CD4-positive, alpha-beta T cell treated with Interleukin-2 at 100 ng/mL for 4 hours (primary cell): ENCODE data around the gene ZNF512B.

ENCODE experiments used
- DNase-seq: peaks from one replicate; pipeline ENCODE4 v3.0.0-alpha.2; 2020; ENCODE audit warnings: low spot score

Gene ZNF512B

DNA sequence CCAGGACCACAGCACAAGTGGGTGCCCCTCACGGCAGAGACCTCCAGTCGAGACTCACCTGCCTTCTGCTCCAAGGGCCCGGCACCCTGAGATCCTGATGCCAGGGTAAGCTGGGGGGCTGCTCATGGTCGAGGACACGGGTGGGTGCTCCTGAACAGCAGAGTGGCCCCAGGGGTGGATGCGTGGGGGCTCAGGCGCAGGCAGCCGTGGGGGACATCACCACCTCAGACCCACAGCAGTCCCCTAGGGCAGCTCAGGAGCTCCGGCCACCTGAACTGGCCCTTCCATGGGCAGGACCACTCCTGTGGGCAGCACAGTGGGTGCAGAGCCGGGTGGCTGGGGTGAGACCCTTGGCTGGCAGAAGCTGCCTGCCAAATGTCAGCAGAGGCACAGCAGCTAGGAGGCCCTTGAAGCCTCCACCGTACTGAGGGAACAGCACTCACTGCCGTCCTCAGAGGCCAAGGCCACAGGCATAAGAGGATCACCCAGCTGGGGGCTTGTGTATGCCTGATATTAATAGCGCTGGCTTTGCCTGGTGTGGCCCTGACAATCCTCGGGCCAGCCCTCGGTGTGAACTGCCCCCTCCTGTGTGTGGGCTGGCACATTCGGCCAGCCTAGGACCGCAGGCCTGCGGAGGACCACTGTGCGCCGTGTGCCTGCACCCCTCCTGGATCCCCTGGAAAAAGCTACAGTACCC lies 18.9 kb downstream of the ZNF512B start:
- no peak for DNase-seq

DNA sequence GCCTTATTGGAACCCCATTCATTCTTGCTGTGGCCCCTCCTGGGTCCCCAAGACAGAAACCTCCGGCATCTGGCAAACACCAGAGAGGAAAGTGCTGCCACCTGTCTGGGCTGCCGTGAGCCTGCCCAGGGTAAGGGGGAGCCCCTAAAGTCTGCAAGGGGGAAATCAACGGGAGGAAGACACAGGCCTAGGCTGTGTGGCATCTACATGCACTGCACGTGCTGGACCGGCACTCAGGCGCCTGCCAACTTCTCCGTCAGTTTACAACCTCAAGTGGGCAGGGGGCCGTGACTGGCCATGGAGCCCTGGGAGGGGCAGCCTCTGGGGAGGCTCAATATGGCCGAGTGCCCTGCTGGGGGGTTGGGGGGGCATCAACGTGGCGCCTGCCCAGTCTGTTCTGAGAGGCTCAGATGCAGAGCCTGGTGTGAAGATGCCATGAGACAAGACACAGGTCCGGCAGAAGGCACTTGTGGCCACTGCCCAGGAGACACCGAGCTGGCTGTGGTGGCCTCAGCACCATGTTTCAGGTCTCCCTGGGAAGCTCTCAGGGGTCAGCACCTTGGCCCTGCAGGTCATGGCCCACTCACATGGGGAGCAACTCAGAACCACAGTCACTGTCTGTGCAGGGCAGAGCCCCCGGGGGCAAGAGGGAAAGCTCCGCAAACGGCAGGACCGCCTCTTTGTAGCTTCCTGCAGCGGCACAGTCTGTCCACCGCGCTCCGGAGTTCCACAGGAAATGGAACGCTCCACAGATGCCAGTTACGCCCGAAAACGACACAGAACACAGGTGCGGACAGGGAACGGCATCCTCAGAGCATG lies 21.9 kb downstream of the ZNF512B start:
- DNase-seq, result peak; percentile 22

DNA sequence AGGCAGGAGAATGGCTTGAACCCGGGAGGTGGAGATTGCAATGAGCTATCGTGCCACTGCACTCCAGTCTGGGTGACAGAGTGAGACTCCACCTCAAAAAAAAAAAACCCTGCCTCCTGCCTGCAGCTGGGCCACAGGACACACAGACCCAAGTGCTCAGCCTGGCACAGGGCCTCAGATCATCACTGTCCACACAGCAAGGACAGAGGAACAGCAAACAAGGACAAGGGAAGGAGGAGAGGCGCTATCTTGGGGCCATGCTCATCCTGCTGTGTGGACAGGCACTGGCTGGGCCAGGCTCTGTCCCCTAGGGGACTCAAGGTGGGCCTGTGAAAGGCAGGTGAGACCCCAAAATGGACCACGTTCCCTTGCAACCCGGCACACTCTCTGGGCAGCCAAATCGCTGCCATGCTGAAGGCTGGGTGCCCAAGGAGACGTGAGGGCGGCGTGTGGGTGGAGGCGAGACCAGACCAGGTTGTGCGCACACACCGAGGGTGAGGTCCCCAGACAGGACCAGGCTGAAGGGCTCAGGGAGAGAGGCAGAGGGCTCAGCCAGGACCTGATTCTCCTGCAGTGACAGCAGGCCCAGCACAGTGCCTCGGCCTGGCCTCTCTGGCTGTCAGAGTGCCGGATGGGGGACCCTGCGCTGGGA lies 22.6 kb downstream of the ZNF512B start:
- DNase-seq, result no peak

DNA sequence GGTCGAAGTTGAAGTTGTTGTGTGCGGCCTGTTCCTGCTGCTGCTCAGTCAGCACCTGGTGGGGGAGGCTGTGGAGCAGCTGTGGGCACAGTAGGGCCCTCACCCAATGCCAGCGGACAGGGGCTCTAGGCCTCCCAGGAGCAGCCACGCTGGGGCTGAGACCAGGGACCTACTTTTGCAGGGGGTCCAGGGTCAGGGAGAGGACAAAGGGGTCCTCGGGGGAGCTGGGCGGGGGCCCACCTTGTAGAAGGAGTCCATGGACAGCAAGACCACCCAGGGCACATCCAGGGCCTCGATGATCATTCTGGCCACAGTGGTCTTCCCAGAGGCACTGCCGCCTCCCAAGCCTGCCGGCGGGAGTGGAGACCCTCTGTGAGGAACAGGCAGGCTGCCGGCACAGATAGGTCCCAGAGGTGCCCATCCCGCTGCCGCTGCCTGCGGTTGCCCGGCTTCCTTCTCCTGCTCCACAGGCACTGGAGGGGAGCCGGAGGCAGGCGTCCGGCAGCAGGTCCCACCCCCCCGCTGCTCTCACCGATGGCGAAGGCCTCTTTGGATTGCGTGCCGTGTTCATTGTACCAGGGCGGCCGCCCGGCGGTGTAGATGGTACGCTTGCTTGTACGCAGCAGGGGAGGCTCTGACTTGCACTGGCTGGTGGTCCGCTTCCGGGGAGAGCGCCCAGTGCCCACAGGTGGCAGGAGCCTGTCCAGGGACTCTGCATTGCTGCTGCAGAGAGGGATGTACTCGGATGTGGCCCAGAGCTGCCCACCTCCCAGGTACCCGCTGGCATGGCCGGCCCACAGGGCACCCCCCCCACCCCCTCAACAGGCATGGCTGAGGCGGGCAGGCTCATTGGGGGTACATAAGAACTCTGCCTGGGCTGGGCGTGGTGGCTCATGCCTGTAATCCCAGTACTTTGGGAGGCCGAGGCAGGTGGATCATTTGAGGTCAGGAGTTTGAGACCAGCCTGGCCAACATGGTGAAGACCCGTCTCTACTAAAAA lies 23.5 kb downstream of the ZNF512B start:
- no peak for DNase-seq

DNA sequence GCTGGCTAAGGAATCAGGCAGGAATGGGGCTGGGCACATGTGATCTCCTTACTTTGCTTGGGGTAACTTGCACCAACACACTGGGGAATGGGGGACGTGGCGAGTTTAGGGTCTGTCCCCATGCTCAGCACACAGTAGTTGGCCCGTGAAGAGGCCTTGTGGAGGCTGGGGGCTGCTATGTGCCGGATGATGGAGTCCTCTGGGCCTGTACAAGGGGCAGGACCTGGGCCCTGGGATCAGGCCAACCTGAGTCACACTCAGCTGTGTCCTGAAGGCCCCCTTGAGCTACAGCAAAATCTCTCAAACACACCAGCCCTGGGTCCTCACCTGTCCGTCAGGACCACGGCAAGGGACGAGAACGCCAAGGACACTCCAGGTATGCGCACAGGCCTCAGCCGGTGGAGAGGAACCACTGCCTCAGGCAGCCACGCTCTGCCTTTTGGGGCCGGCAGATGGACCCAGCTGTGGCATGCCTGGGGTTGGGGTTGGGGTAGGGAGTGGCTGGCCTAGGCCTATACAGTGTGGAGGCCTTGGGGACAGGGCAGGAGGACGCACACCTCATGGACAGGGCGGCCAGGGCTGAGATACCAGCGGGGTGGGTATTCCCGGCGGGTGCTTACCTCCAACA lies 24.6 kb downstream of the ZNF512B start:
- DNase-seq, result no peak

DNA sequence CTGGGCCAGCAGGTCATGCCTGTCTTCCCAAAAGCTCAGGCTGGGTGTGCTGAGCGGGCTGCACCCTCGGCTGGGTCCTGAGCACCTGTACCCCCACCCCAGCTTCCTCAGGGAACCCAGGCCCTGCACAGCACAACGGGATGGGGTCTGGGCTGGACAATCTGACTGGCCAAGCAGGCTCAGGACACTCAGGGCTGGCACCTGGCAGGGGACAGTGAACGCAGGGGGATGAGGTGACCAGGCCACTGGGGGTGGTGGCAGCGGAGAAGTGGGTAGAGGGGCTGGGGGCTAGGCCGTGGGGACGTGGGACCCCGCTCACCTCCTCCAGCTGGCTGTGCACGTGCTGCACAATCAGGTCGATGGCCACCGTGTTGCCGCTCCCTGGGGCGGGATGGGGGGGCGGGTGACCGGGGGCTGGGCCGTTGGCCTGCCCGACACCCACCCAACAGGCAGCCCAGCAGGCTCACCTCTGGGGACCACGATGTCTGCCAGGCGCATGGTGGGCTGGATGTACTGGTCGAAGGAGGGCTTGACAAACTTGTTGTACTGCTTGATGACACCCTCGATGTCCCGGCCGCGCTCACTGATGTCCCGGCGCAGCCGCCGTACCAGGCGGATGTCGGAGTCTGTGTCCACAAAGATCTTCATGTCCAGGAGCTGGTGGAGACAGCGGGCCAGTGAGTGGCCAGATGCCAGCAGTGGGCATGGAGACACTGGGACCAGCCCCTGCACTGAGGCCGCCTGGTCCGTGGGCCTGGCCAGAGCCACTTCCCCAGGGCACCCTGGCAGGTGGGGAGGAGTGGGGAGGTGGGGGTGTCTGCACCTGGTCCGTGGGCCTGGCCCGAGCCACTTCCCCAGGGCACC lies 25.4 kb downstream of the ZNF512B start:
- no peak for DNase-seq

DNA sequence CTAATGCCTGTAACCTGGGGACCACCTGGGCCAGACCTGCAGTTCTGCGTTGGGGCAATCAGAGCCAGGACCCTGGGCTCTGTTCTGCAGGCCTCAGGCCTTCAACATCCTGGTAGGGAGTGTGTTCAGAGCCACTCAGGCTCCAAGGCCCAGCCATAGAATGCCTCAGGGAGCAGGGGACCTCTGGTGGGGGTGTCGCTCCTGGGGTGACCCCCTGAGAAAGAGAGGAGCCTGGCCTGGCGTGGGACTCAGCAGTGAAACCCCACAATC lies 26.0 kb downstream of the ZNF512B start:
- no peak for DNase-seq

DNA sequence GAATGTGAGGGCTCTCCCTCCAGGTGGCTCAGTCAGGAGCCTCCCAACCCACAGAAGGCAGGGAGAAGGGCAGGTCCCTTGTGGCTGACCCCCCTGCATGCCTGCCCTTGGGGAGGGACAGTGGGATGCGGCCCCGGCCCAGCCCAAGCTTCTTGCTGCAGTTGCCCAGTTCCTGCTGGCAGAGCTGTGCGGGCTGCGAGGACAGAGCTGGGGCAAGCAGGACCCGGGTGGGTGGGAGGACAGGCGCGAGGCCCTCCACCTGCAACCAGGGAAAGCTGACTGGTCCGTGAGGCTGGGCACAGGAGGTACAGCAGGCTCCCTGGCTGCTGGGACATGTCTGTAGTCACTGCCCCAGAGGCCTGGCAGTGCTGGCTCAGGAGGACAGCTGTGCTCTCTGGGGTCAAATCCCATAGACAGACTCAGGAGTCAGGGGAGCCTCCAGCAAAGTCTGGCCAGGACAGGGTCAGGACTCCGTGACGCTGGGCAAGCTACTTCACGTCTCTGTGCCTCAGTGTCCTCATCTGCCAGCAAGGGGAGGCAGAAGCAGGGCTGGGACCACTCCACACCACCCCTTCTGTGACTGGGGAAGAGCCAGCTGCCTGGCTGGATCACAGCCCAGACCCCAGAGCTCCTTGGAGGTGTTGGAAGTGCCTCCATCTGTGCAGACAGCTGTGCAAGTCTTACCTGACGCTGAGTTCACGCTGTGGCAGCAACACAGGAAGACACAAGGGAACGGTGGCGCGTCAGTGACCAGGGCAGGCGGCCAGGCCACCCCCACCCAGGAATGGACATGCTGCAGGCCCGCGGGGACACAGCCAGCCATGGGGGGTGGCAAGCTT lies 26.5 kb downstream of the ZNF512B start:
- DNase-seq, result no peak

DNA sequence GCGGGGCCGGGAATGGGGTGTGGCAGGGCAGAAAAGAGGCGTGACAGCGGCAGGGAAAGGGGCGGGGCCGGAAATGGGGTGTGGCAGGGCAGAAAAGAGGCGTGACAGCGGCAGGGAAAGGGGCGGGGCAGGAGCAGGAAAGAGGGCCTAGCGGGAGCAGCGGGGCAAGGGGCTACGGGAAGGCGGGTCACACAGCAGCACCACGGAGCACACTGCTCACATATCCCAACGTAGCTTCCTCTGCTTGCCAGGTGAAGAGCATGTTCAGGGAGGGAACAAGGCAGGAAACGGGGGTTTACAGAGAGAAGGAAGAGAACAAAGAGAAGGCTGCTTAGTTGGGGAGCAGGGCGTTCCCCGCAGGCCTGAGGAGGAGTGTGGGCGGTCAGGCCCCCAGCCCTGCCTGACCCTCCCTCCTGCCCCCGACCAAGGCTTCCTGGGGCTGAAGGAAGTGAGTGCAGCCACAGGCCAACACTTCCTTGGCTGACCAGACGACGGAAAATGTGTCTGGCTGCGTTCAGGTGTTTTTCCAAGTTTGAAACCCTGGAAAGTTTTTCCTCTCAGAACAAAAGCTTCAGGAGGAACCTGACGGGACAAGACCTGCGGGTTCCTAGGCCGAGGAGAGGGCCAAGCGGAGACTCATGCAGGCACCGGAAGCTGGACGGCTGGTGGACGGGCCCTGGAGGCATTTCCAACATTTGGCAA lies 27.3 kb downstream of the ZNF512B start:
- no peak for DNase-seq

DNA sequence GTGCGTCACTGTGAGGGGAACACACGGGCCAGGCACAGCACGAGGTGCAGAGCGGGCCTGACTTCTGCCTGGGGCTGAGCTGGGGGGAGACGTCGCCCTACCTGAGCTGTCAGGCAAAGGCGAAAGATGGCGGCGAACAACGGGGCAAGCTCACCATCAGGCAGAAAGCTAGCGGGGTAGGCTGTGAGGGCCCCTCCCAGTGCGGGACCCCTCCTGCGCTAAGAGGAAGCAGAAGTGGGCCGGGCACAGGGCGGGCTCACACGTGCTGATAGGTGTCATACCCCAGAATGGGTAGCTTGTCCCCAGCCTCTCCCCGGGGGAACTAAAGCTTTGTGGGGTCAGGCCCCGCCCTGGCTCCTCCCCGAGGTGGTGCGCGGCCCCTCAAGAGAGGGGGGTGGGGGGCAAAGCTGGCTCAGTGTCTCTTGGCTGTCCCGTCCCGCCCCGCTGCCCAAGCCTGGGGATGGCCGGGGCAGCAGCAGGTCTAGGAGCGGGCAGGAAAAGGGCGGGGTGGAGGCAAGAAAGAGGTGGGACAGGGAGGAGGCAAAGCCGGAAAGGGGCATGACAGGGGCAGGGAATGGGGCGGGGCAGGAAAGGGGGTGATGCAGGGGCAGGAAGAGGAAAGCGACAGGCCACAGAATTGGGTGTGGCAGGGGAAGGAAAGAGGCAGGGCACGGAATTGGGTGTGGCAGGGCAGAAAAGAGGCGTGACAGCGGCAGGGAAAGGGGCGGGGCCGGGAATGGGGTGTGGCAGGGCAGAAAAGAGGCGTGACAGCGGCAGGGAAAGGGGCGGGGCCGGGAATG lies 28.2 kb downstream of the ZNF512B start:
- peak; percentile 77 for DNase-seq

DNA sequence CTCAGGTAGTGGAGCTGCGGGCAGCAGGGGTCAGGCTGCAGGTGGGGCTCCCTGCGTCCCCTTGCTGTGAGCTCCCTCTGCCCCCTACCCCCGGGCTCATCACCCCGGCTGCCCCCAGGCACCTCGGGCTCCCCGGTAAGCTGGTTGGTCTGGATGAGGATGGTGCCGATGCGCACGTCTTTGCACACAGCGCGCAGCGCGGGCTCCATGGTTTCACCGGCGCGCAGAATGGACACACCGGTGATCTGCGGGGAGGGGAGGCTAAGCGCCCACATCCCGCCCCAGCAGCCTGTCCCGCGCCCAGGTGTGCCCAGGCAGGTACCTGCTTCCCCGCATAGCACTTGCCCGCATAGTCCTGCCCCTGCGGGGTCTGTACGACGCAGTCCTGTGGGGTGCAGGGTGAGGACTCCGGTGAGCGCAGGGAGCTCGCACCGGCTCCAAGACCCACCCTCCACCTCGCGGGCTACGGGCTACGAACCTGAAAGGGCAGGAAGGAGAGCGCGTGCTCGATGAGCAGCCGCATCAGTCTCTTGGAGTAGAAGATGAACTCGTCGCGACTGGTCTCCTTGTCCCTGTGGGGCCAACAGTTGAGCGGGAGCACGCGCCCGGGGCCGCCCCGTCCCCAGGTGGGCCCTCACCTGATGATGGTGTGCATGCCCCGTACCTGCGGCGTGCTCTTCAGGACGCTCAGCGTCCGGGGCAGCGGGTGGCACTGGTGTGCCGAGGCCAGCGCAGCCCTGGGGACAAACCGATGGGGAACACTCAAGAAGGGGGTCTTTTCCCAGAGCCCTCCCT lies 29.1 kb downstream of the ZNF512B start:
- DNase-seq, result no peak

DNA sequence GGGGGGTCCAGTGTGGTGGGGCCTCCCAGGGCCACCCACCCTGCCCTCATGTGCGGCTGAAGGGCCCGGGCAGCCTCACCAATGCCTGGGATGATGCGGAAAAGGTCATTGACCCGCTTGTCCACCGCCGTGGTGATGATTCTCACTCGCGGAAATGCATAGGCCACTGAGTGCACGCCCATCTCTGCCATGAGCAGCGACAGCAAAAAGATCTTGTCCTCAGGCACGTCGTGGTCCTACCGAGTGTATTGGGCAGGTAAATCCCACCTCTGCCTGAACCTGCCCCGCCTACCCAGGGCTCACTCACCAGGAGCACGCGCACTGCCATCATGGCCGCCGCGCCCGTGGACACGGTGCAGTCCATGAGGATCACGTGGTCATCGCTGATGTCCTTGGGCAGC lies 29.7 kb downstream of the ZNF512B start:
- DNase-seq, result no peak

DNA sequence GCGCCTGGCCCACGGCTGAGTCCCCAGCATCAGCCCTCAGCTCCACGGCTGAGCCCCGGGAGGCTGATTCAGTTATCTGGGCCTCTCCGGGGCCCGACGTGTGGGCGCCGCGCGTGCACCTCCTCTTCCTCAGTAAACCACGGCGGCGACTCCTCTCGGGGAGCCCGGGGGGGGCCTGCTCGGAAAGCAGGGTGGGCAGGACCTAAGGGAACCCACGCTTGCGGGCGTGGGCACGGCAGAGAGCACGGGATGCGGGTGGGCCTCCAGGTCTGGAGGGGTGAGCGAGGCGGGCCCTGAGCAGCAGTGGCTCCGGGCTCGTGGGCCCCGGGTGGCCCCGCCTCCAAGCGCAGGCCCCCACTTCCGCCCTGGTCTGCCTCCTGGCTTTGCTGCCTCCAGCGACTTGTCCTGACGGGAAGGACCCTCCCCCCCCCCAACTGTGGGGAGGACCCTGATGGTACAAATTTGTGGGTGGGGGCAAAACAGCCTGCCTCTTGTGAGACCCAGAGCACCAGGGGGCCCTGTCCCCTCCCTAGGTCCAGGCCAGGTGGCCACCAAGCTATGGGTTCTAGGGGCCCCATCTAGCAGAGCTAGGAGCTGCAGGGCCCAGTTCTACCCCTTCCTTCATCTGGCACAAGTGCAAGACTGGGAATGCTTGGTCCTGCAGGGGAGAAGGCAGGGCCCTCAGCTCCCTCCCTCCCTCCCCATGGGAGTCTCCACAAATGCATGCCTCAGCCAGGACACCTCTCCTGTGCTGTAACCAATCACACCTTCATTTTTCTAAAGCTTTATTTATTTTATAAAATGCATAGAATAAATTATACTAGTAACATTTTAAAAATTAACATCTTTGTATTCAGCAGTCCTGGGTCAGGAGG lies 30.4 kb downstream of the ZNF512B start:
- DNase-seq, result no peak

DNA sequence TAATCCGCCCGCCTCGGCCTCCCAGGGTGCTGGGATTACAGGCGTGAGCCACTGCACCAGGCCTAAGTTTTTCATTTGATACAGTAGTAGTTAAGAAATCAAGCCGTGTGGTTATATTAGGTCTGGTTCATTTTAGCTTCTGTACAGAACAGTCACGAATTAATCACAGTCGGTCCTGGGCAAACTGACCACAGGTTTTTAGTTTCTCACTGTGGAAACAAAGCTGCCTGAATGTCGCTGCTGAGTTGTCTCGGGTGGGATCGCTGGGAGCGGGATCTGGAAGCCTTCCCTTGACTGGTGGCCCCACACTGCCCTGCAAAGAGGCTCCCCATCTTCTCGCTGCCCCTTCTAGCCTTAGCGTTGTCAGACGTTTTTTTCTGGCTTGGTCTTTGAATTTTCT lies 32.1 kb downstream of the ZNF512B start:
- DNase-seq, result no peak

DNA sequence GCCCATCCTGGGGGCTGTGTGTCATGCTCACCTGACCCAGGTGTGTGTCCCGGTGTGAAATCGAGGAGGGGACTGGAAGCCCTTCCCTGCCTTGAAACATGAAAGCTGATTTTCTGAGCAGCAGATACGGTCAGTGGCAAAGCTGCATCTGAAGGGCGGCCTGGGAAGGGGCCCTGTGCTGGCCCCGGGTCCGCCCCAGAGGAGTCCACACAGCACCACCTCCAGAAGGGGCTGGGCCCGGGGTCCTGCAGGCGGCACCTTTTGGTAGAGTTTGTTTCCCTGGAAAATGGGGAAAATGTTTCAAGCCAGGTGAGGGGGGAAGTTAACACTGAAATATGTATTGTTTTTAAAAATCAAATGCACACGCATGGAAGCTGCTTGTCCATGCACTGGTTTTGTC lies 34.3 kb downstream of the ZNF512B start:
- no peak for DNase-seq

DNA sequence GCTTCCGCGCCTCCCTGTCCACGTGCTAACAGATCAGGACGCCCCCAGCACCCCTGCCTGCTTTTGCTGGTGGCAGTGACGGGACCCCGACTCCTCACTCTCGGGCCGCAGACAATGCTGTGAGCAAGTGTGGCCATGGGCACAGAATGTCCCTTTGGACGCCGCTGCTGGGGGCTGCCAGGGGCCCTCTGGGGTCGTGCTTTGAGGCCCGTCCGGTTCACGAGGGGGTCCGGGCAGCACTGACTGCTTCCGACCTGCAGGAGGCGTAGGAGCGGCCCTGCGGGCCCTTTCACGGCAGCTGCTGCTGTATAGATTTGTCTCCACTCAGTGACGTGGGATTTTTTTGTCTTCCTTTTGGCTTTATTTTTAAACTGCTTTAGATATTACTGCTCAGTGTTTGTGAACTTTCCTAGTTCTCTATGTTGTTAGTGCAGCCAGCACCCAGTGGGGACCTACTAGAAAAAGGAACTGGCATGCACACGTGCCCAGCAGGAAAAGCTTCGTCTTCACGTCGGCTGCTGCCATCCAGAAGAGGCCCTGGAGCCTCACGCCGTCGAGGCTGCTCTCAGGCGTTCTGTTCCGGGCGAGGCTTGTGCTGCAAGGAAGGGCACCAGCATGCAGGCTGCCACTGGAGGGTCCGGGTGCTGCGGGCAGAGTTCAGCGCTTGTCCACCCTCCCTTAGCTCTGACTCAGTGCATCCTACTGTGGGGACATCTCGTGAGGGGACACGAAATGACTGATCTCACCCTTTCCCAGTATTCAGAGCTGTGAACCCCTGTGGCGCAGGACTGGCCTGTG lies 35.3 kb downstream of the ZNF512B start:
- no peak for DNase-seq
